Activated CD4-positive, alpha-beta memory T cell treated with anti-CD3 and anti-CD28 coated beads for 36 hours (primary cell): ENCODE data around the gene GPR12. TPM values are rescaled to one million over a fixed set of nuclear protein-coding genes. Genes with fewer than 3 reads are reported as not detected.

Experiments used
- CTCF ChIA-PET: fragments of 350-600 bp; sonication (Branson Sonifier 250); formaldehyde crosslinking; loops from one replicate; lab custom pipeline; 2021; ENCODE audit warnings: antibody characterized with exemption, inconsistent platforms; lab: Charles Lee
- POLR2A ChIA-PET: fragments of 350-600 bp; sonication (Branson Sonifier 250); formaldehyde crosslinking; loops from one replicate; lab custom pipeline; 2021; ENCODE audit warnings: antibody characterized with exemption; lab: Charles Lee
- DNase-seq: peaks from one replicate; pipeline ENCODE4 v3.0.0-alpha.2; 2020
- H3K27ac Mint-ChIP-seq: one replicate; pipeline ENCODE4 v1.8.0; 2021; ENCODE audit warnings: mixed read lengths
- H3K27me3 Mint-ChIP-seq: one replicate; pipeline ENCODE4 v1.8.0; 2021; ENCODE audit warnings: mixed read lengths
- H3K36me3 Mint-ChIP-seq: one replicate; pipeline ENCODE4 v1.8.0; 2021; ENCODE audit warnings: mixed read lengths
- H3K4me1 Mint-ChIP-seq: one replicate; pipeline ENCODE4 v1.8.0; 2021; ENCODE audit warnings: low read depth, mixed read lengths
- H3K4me3 Mint-ChIP-seq: one replicate; pipeline ENCODE4 v1.8.0; 2021; ENCODE audit warnings: mild to moderate bottlenecking, mixed read lengths
- H3K9me3 Mint-ChIP-seq: one replicate; pipeline ENCODE4 v1.8.0; 2021; ENCODE audit warnings: mixed read lengths
- intact Hi-C: fragments of 100-400 bp; cut with micrococcal nuclease; formaldehyde crosslinking; loops from one replicate; pipeline ENCODE4 v1.15.1; 2023
- total RNA-seq, 2 experiments: library from RNA; stranded (reverse); gene quantifications; one replicate each; pipeline ENCODE4 v1.2.3, GENCODE V29; 2021

GPR12 gene
- total RNA-seq, 2 experiments from 2014 or later, result not detected

DNA sequence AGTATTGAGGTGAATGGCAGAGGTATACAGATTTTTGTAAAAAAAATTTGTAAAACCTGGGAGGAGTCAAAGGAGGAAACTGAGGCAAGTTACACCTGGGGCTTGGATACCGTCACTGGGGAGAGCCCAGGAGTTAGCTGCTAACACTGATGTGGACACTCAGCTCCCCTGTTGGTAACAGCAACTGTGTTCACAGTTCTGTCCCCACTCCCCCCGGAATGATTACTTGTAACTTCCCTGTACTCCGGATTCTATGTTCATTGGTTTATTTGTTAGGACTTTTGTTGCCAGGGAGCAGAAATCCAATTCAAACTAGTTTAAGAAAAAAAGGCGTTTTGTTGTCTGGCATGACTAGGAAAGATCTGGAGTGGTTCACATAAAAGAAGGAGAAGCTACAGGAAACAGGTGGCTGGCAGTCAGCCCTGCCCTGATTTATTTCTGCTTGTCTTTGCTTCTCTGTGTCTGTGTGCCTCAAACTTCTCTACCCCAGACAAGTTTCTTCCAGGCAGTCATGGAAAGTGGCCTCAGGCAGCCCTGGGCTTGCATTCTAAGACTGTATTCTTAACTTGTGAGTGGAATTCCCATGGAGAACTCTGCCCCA, 2.3 kb upstream of the GPR12 start:
- Mint-ChIP-seq H3K27ac (no peak overlapping the region), H3K4me3 (no peak overlapping the region), H3K27me3 (peaks cover 49% of the 10 kb centered on the region), H3K36me3 (no peaks in the 10 kb centered on the region), H3K4me1 (peaks cover 9% of the 10 kb centered on the region), H3K9me3 (no peaks in the 10 kb centered on the region)
- POLR2A ChIA-PET, result no interaction called here
- intact Hi-C loops, result no loop called here
- DNase-seq, result no peak
- CTCF ChIA-PET, result no interaction called here

DNA sequence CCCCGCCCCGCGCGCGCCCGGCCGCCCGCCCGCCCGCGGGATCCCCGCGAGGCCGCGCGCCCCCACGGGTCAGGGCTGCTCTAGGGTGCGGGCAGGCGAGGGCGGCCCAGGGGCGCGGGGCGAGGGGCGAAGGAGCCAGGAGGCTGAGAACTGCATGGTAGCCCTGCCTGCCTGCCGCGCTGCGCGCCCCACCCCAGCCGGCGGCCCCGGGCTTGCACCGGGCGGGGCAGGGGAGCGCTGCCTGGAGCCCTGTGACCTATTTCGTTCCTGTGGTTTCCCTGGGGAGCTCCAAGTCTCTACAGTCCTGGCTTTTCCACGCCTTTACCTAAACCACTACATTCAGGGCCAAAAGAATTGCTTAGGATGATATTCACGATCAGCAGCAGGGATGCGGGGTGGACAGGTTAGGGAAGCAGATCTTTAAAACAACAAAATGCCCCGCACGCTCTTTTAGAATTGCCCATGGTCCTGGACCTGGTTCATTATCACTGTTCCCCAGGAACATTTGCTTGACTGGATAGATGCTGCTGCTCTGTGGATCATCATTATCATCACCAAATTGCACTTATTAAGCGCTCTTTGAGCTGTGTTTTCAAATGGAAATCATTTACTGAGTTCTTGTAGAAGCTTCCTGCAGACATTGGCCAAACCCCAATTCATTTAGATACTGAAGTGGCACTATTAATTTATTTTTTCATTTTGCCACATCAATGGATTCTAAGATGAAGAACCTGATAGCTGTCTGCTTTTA, 421 bp upstream of the GPR12 start:
- CTCF ChIA-PET, result no interaction called here
- POLR2A ChIA-PET, result no interaction called here
- Mint-ChIP-seq H3K36me3 (no peaks in the 10 kb centered on the region), H3K4me3 (no peak overlapping the region), H3K4me1 (peaks cover 9% of the 10 kb centered on the region), H3K27ac (no peak overlapping the region), H3K27me3 (peaks cover 52% of the 10 kb centered on the region), H3K9me3 (no peaks in the 10 kb centered on the region)
- no peak for DNase-seq
- intact Hi-C loops, result no loop called here

DNA sequence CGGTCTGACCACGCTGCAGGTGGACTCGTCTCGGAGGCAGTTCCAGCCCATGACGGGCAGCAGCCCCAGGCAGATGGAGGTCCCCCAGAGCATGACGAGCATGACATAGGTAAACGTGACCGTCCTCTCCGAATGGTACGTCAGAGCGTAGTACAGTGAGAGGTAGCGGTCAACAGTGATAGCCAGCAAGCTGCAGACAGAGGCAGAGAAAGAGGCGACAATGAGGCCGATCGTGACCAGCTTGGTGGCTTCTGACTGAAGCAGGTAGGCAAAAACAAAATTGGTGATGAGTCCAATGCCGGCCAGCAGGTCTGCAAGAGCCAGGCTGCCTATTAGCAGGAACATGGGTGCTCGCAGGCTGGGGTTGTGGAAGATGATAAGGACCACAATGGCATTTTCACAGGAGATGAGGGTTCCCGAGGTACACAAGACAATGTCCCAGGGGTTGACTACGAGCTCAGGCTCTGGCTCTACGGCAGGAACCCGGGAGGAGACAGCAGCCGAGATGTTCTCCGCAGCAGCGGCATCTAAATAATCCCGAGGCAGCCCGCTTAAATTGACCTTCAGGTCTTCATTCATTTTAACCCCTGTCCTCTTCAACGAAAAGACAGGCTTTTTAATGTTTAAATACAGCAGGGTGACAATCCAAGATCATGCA, 1.2 kb downstream of the GPR12 start:
- H3K36me3 Mint-ChIP-seq, result no peaks in the 10 kb centered on the region
- no peak overlapping the region for H3K4me3 Mint-ChIP-seq
- intact Hi-C loops, result no loop called here
- DNase-seq, result no peak
- peaks cover 51% of the 10 kb centered on the region for H3K27me3 Mint-ChIP-seq
- peaks cover 9% of the 10 kb centered on the region for H3K4me1 Mint-ChIP-seq
- no peak overlapping the region for H3K27ac Mint-ChIP-seq
- ChIA-PET CTCF (no interaction called here), POLR2A (no interaction called here)
- H3K9me3 Mint-ChIP-seq, result no peaks in the 10 kb centered on the region

DNA sequence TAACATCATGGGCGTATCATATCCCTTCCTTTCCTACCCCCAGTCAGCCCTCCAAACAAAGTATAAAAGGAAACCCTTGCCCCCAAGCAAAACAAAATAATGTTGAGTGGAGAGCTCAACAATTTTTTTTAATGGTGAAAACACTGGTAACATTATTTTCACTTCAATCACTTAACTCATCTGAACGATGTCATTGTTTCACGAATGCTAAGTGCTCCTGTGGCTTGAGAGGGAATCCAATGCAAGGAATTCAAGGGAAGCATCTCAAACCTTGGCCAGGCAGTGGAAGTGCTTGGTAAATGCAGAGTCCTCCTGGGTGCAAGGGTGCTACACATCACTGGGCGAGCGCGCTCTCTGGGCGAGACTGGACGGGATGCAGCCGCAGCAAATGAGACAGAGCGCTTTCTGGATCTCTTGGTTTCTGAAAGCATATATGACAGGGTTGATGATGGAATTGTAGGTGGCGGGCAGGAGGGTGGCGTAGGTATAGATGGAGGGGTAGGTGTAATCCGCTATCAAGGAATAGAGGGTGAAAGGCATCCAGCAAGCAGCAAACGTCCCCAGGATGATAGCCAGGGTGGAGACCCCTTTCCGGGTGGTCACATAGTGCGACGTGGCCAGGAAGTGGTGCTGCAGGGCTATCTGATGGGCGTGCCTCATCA, 2.0 kb downstream of the GPR12 start:
- H3K36me3 Mint-ChIP-seq, result no peaks in the 10 kb centered on the region
- H3K27ac Mint-ChIP-seq, result no peak overlapping the region
- no peak for DNase-seq
- no peak overlapping the region for H3K4me3 Mint-ChIP-seq
- no peaks in the 10 kb centered on the region for H3K9me3 Mint-ChIP-seq
- intact Hi-C loops, result no loop called here
- peaks cover 51% of the 10 kb centered on the region for H3K27me3 Mint-ChIP-seq
- ChIA-PET POLR2A (no interaction called here), CTCF (no interaction called here)
- H3K4me1 Mint-ChIP-seq, result peaks cover 9% of the 10 kb centered on the region

DNA sequence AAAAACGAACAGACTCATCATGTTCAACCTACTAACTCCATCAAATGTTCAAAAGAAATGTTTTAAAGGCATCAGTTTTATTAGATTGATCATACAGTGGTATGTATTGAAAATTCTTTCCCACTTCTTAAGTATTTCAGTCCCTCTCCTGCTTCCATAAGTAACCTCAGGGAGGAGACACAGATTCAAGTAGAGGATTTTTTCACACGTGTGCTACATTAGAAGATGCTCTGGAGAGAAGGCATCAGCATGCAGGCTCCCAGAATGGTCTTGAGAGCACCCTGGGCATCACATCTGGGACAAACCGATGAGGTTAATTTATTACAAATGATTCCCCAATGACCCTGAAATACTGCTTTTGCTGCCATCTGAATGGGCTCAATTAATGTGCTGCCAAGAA, 3.6 kb downstream of the GPR12 start:
- no peak overlapping the region for H3K27ac Mint-ChIP-seq
- H3K36me3 Mint-ChIP-seq, result no peaks in the 10 kb centered on the region
- peaks cover 39% of the 10 kb centered on the region for H3K27me3 Mint-ChIP-seq
- CTCF ChIA-PET, result no interaction called here
- DNase-seq, result no peak
- peaks cover 9% of the 10 kb centered on the region for H3K4me1 Mint-ChIP-seq
- intact Hi-C loops, result no loop called here
- no peaks in the 10 kb centered on the region for H3K9me3 Mint-ChIP-seq
- POLR2A ChIA-PET, result no interaction called here
- H3K4me3 Mint-ChIP-seq, result no peak overlapping the region

DNA sequence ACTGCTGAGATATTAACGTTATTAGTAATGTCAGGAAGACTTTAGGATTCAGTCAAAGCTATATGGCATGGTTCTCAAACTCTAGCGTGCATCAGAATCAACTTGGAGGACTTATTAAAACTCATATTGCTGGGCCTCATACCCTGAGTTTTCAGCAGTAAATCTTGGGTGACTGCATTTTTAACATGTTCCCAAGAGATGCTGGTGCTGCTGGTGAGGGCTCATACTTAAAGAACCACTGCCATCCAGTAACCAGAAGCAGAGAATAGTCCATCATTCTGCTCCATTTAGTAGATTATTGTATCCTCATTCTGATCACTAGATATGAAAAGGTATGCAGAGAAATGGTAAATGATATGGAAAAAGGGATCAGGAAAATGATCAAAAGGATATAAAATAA, 7.9 kb downstream of the GPR12 start:
- ChIA-PET CTCF (no interaction called here), POLR2A (no interaction called here)
- H3K9me3 Mint-ChIP-seq, result no peaks in the 10 kb centered on the region
- peaks cover 5% of the 10 kb centered on the region for H3K4me1 Mint-ChIP-seq
- H3K27me3 Mint-ChIP-seq, result peaks cover 17% of the 10 kb centered on the region
- no peak overlapping the region for H3K4me3 Mint-ChIP-seq
- no peaks in the 10 kb centered on the region for H3K36me3 Mint-ChIP-seq
- intact Hi-C loops, result no loop called here
- DNase-seq, result no peak
- H3K27ac Mint-ChIP-seq, result no peak overlapping the region

DNA sequence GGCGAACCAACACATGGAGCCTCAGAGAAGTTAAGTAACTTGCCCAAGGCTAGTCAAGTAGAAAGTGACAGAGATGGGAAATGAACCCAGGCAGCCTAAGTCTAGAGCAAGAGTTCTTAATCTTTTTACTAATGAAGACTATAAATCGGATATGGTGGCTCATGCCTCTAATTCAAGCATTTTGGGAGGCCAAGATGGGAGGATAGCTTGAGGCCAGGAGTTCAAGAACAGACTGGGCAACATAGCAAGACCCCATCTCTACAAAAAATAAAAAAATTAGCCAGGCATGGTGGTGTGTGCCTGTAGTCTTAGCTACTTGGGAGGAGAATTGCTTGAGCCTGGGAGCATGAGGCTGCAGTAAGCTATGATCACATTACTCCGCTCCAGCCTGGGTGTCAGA, 10.7 kb downstream of the GPR12 start:
- Mint-ChIP-seq H3K4me3 (no peak overlapping the region), H3K9me3 (no peaks in the 10 kb centered on the region), H3K4me1 (peaks cover 5% of the 10 kb centered on the region), H3K27ac (no peak overlapping the region), H3K27me3 (peaks cover 18% of the 10 kb centered on the region), H3K36me3 (no peaks in the 10 kb centered on the region)
- no peak for DNase-seq
- POLR2A ChIA-PET, result no interaction called here
- intact Hi-C loops, result no loop called here
- CTCF ChIA-PET, result no interaction called here

DNA sequence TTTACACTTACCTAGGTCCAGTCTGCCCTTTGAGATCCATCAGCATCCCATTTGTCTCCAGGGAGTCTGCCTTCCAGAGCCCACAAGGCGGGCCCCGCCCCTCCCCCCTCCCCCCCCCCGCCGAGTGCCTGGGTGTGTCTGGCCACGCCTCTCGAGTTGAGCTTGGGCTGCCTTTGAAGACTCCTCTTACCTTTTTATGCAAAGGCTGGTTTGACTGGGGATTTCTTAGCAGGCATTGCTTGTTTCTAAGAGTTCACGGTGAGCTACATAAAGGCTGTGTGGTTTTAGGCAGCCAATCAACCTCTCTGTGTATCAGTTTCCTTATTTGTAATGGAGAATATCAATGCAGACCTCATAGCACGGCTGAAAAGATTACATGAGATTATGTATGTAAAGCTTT, 11.3 kb downstream of the GPR12 start:
- peaks cover 23% of the 10 kb centered on the region for H3K27me3 Mint-ChIP-seq
- no peak overlapping the region for H3K27ac Mint-ChIP-seq
- no peaks in the 10 kb centered on the region for H3K36me3 Mint-ChIP-seq
- H3K9me3 Mint-ChIP-seq, result no peaks in the 10 kb centered on the region
- POLR2A ChIA-PET, result no interaction called here
- DNase-seq, result no peak
- intact Hi-C loops, result no loop called here
- CTCF ChIA-PET, result no interaction called here
- H3K4me1 Mint-ChIP-seq, result peaks cover 5% of the 10 kb centered on the region
- H3K4me3 Mint-ChIP-seq, result no peak overlapping the region

DNA sequence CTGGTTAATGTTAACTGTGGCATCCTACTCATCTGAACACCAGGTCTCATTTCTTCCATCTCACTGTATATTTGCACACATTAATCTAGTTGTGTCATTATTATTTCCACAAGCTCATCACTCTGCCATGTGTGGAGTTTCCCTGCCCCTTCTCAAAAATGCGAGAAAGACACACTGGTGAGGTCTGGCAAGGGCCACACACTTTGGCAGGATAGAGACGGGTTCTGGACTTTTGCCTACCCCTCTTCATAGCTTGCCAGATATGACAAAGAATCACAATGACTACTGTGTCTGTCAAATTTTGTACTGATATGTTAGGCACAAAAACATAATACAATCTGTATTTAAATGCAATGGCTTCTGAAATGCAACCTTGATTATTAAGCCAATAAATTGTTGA, 12.9 kb downstream of the GPR12 start:
- Mint-ChIP-seq H3K27ac (no peak overlapping the region), H3K4me1 (peaks cover 5% of the 10 kb centered on the region), H3K27me3 (peaks cover 23% of the 10 kb centered on the region), H3K9me3 (no peaks in the 10 kb centered on the region), H3K36me3 (no peaks in the 10 kb centered on the region), H3K4me3 (no peak overlapping the region)
- ChIA-PET CTCF (no interaction called here), POLR2A (no interaction called here)
- DNase-seq, result no peak
- intact Hi-C loops, result no loop called here

DNA sequence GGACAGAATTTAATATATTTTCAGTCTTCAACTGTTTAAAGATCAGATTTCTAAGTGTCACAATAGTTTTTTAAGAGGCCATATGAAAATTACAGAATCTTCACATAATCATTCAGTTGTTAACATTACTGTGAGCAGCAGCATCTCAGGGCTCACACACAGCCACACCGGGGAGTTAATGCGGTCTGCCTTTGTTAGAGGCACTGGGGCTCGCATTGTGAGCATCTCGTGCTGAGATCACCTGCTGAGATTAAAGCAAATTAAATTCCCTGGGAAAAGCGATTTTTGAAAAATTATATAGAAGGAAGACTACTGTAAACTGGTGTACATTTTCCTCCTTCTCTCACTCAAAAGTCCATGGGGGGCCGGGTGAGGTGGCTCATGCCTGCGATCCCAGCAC, 16.6 kb downstream of the GPR12 start:
- H3K36me3 Mint-ChIP-seq, result peaks cover 6% of the 10 kb centered on the region
- peaks cover 7% of the 10 kb centered on the region for H3K9me3 Mint-ChIP-seq
- H3K4me1 Mint-ChIP-seq, result no peaks in the 10 kb centered on the region
- ChIA-PET POLR2A (no interaction called here), CTCF (no interaction called here)
- peaks cover 13% of the 10 kb centered on the region for H3K27me3 Mint-ChIP-seq
- H3K4me3 Mint-ChIP-seq, result no peak overlapping the region
- H3K27ac Mint-ChIP-seq, result no peak overlapping the region
- DNase-seq, result no peak
- intact Hi-C loops, result no loop called here

DNA sequence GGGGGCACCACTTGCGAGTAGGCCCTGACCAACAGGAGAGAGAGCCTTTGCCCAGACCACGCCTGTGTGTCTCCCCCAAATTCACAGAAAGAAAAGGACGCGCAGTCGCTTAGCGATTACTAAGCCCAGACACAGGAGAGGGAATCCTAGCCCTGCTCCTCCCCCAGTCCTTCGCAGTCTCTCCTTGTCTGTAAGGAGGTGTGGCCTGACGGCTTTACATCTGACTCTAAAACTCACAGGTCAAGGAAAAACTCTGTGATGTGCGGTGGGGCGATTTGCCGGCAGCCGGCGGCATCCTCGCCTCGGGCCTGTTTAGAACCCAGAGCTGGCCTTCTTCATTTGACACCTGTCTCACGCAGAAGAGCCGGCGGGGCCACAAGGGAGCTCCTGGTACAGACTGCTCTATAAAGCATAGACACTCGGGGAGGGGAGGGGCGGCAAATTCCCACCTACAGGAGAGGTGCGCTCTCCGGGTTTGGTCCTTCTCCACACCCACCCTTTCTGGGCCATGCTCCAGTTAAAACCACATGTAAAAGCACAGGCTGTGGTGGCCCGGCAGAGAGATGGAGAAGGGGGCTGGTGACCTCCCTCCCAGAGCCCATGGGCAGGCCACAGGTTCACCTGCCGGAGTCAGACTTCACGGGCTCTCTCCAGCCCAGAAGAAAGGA, 17.8 kb downstream of the GPR12 start:
- ChIA-PET POLR2A (no interaction called here), CTCF (no interaction called here)
- Mint-ChIP-seq H3K4me3 (no peak overlapping the region), H3K4me1 (no peaks in the 10 kb centered on the region), H3K36me3 (peaks cover 8% of the 10 kb centered on the region), H3K27ac (no peak overlapping the region), H3K9me3 (peaks cover 16% of the 10 kb centered on the region), H3K27me3 (peaks cover 13% of the 10 kb centered on the region)
- no peak for DNase-seq
- intact Hi-C loops, result no loop called here

DNA sequence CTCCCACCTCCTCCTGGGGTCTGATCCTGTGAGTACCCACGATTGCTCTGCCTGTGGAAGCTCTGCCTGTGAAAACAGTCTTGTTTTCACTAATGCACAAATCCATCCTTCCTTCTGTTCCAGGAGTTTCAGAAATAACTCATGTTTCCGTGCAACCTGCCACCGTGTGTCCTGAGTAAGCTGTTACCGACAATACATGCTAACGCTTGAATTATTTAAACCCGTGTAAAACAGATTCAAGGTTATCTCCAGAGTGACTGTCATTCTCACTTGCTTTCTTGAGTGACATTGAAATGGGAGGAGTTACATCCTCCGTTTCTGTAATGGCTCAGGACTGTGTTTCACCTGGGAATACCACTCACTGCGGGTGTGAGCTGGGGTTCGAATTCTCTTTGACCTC, 24.9 kb downstream of the GPR12 start:
- intact Hi-C loops, result no loop called here
- no peak for DNase-seq
- no peaks in the 10 kb centered on the region for H3K4me1 Mint-ChIP-seq
- H3K27me3 Mint-ChIP-seq, result peaks cover 3% of the 10 kb centered on the region
- ChIA-PET CTCF (no interaction called here), POLR2A (no interaction called here)
- no peak overlapping the region for H3K27ac Mint-ChIP-seq
- no peak overlapping the region for H3K4me3 Mint-ChIP-seq
- H3K9me3 Mint-ChIP-seq, result peaks cover 20% of the 10 kb centered on the region
- H3K36me3 Mint-ChIP-seq, result peaks cover 9% of the 10 kb centered on the region
